Mesenchymal stem cell (in vitro differentiated cells and primary cell): ENCODE data around the gene MTG1.

Source experiments
- DNase-seq: peaks from one replicate; pipeline ENCODE4 v3.0.0-alpha.2; 2013
- H2AFZ ChIP-seq: one replicate; pipeline ENCODE4 v1.6.1; 2013; ENCODE audit warnings: low read depth, mild to moderate bottlenecking, control low read depth, inconsistent platforms, low read length, moderate library complexity
- H2AK5ac ChIP-seq: 2 replicates; pipeline ENCODE4 v1.6.1; 2013; ENCODE audit warnings: low read length, moderate library complexity, mild to moderate bottlenecking, inconsistent platforms; ENCODE audit not compliant: severe bottlenecking
- H2BK120ac ChIP-seq: one replicate; pipeline ENCODE4 v1.6.1; 2013; ENCODE audit warnings: low read depth, mild to moderate bottlenecking, inconsistent platforms, low read length, moderate library complexity
- H2BK12ac ChIP-seq, 2 experiments: one replicate each; pipeline ENCODE4 v1.6.1; 2013; ENCODE audit warnings: inconsistent platforms in 2 of 2, low read length in 2 of 2, mild to moderate bottlenecking in 2 of 2, moderate library complexity in 2 of 2, control low read depth in 1 of 2
- H2BK15ac ChIP-seq: one replicate; pipeline ENCODE4 v1.6.1; 2013; ENCODE audit warnings: mild to moderate bottlenecking, low read depth, inconsistent platforms; ENCODE audit not compliant: poor library complexity, severe bottlenecking
- H2BK5ac ChIP-seq: 2 replicates; pipeline ENCODE4 v1.6.1; 2013; ENCODE audit warnings: low read depth, mild to moderate bottlenecking, low read length, control low read depth, inconsistent platforms; ENCODE audit not compliant: poor library complexity, severe bottlenecking
- H3K14ac ChIP-seq, 2 experiments: one replicate each; pipeline ENCODE4 v1.6.1; 2013; ENCODE audit warnings: inconsistent platforms in 2 of 2, low read length in 2 of 2, control low read depth in 1 of 2, mild to moderate bottlenecking in 1 of 2, moderate library complexity in 1 of 2
- H3K18ac ChIP-seq, 2 experiments: one replicate each; pipeline ENCODE4 v1.6.1; 2013; ENCODE audit warnings: inconsistent platforms in 2 of 2, low read length in 2 of 2, control low read depth in 1 of 2, low read depth in 1 of 2, mild to moderate bottlenecking in 1 of 2
- H3K23ac ChIP-seq, 2 experiments: one replicate each; pipeline ENCODE4 v1.6.1; 2013; ENCODE audit warnings: inconsistent platforms in 2 of 2, low read length in 2 of 2, mild to moderate bottlenecking in 2 of 2, moderate library complexity in 2 of 2, control low read depth in 1 of 2
- H3K27ac ChIP-seq: 2 replicates; pipeline ENCODE4 v1.5.1; 2013; ENCODE audit warnings: mild to moderate bottlenecking, moderate library complexity, low read length, control low read depth, inconsistent platforms; ENCODE audit not compliant: poor library complexity, severe bottlenecking
- H3K27me3 ChIP-seq, 2 experiments: 2 replicates each; pipeline versions ENCODE4 v1.6.1 to v1.7.0; 2013; ENCODE audit warnings: low read length in 2 of 2, mild to moderate bottlenecking in 2 of 2, moderate library complexity in 2 of 2, control low read depth in 1 of 2, inconsistent platforms in 1 of 2; ENCODE audit not compliant: control insufficient read depth in 1 of 2, insufficient read depth in 1 of 2
- H3K36me3 ChIP-seq, 2 experiments: 2 replicates each; pipeline versions ENCODE4 v1.6.1 to v1.7.0; 2013; ENCODE audit warnings: low read length in 2 of 2, control low read depth in 1 of 2, inconsistent platforms in 1 of 2, low read depth in 1 of 2, mild to moderate bottlenecking in 1 of 2; ENCODE audit not compliant: insufficient read depth in 2 of 2, control insufficient read depth in 1 of 2
- H3K4ac ChIP-seq, 2 experiments: one replicate each; pipeline ENCODE4 v1.6.1; 2013; ENCODE audit warnings: inconsistent platforms in 2 of 2, low read length in 2 of 2, mild to moderate bottlenecking in 2 of 2, moderate library complexity in 2 of 2, control low read depth in 1 of 2, low read depth in 1 of 2
- H3K4me1 ChIP-seq: 2 replicates; pipeline ENCODE4 v1.6.1; 2013; ENCODE audit warnings: low read depth, low read length, control low read depth; ENCODE audit not compliant: control insufficient read depth, insufficient read depth
- H3K4me2 ChIP-seq: 2 replicates; pipeline ENCODE4 v1.6.1; 2013; ENCODE audit warnings: low read length, mild to moderate bottlenecking, inconsistent platforms; ENCODE audit not compliant: poor library complexity, severe bottlenecking
- H3K4me3 ChIP-seq, 2 experiments: 2 replicates each; pipeline versions ENCODE4 v1.5.1 to v1.7.0; 2013; ENCODE audit warnings: low read length in 2 of 2, mild to moderate bottlenecking in 2 of 2, control low read depth in 1 of 2, low read depth in 1 of 2; ENCODE audit not compliant: insufficient read depth in 1 of 2
- H3K79me1 ChIP-seq: replicated peaks from 2 replicates; pipeline ENCODE4 v1.6.1; 2013; ENCODE audit warnings: mild to moderate bottlenecking, control low read depth, low read length, inconsistent platforms; ENCODE audit not compliant: poor library complexity, severe bottlenecking
- H3K9ac ChIP-seq: 2 replicates; pipeline ENCODE4 v1.7.0; 2013; ENCODE audit warnings: mild to moderate bottlenecking, low read length, moderate library complexity
- H3K9me3 ChIP-seq: 2 replicates; pipeline ENCODE4 v1.7.0; 2013; ENCODE audit warnings: mild to moderate bottlenecking, low read length; ENCODE audit not compliant: control insufficient read depth
- H4K8ac ChIP-seq: one replicate; pipeline ENCODE4 v1.6.1; 2013; ENCODE audit warnings: inconsistent platforms, mild to moderate bottlenecking, low read length, moderate library complexity
- H4K91ac ChIP-seq: one replicate; pipeline ENCODE4 v1.6.1; 2013; ENCODE audit warnings: mild to moderate bottlenecking, low read length, inconsistent platforms
- WGBS: methylation state at CpG from one replicate; pipeline ENCODE4 v1.1.7; 2013; ENCODE audit warnings: mixed read lengths; 5-methylcytosine and 5-hydroxymethylcytosine counted together

The MTG1 gene

GRCh38 chr10:133357285-133358161 is 36.4 kb upstream of the MTG1 start, which contains the start of gene FUOM:
FUOM (minus strand) TSS chr10:133358019; CDS start chr10:133358007, 12 bp downstream.
- Histone ChIP-seq H2AFZ (peak within 1 kb of the TSS; percentile 62), H3K23ac (peak within 1 kb of the TSS in 1 of 2 experiments; percentile 92), H3K9ac (peak within 1 kb of the TSS; percentile 22), H3K4me1 (peaks cover 21% of the 10 kb centered on the region), H2BK5ac (no peak within 1 kb of the TSS), H3K4ac (peak within 1 kb of the TSS; percentile 63 to 91), H3K36me3 (peaks cover 11 to 38% of the 10 kb centered on the region in 2 experiments), H2BK15ac (peak within 1 kb of the TSS; percentile 31), H3K18ac (peak within 1 kb of the TSS; percentile 82 to 95), H3K27me3 (peaks cover 0 to 14% of the 10 kb centered on the region in 2 experiments), H2BK120ac (peak within 1 kb of the TSS; percentile 76), H3K79me1 (peaks cover 16% of the 10 kb centered on the region), H2BK12ac (no peak within 1 kb of the TSS), H3K9me3 (no peaks in the 10 kb centered on the region), H3K27ac (no peak within 1 kb of the TSS), H2AK5ac (no peak within 1 kb of the TSS), H4K8ac (peak within 1 kb of the TSS; percentile 91), H4K91ac (peak within 1 kb of the TSS; percentile 59), H3K14ac (peak within 1 kb of the TSS in 1 of 2 experiments; percentile 96), H3K4me2 (peak within 1 kb of the TSS; percentile 91), H3K4me3 (peak within 1 kb of the TSS; percentile 68)
- peak; percentile 72 for DNase-seq
- WGBS = 2% methylated on average over 45 of the region's 83 CpGs

GRCh38 chr10:133358162-133358924 is 35.6 kb upstream of the MTG1 start:
- Histone ChIP-seq H3K18ac (no peak overlapping the region), H3K79me1 (peaks cover 16% of the 10 kb centered on the region), H3K4me1 (peaks cover 21% of the 10 kb centered on the region), H3K23ac (no peak overlapping the region), H3K4ac (no peak overlapping the region), H3K27me3 (peaks cover 0 to 9% of the 10 kb centered on the region in 2 experiments), H3K4me2 (no peak overlapping the region), H4K91ac (no peak overlapping the region), H3K9me3 (no peaks in the 10 kb centered on the region), H2BK5ac (no peak overlapping the region), H3K9ac (no peak overlapping the region), H3K36me3 (peaks cover 19 to 45% of the 10 kb centered on the region in 2 experiments), H2AFZ (no peak overlapping the region), H2AK5ac (no peak overlapping the region), H2BK15ac (peak overlapping the region; percentile 31), H3K4me3 (no peak overlapping the region), H3K14ac (no peak overlapping the region), H2BK12ac (no peak overlapping the region), H3K27ac (no peak overlapping the region), H2BK120ac (no peak overlapping the region), H4K8ac (no peak overlapping the region)
- no peak for DNase-seq
- 87% methylated on average over 41 of the region's 41 CpGs for WGBS

- Histone ChIP-seq H2BK15ac (peak overlapping the region; percentile 31), H3K36me3 (peaks cover 22 to 45% of the 10 kb centered on the region in 2 experiments), H2BK120ac (no peak overlapping the region), H3K9me3 (no peaks in the 10 kb centered on the region), H2AFZ (no peak overlapping the region), H3K27ac (no peak overlapping the region), H2BK5ac (no peak overlapping the region), H3K79me1 (peaks cover 16% of the 10 kb centered on the region), H3K4me1 (peaks cover 21% of the 10 kb centered on the region), H3K4ac (no peak overlapping the region), H3K4me3 (no peak overlapping the region), H2BK12ac (no peak overlapping the region), H3K27me3 (peaks cover 0 to 8% of the 10 kb centered on the region in 2 experiments), H4K8ac (no peak overlapping the region), H4K91ac (no peak overlapping the region), H3K14ac (no peak overlapping the region), H3K9ac (no peak overlapping the region), H3K23ac (no peak overlapping the region), H3K4me2 (no peak overlapping the region), H3K18ac (no peak overlapping the region), H2AK5ac (no peak overlapping the region)
- DNase-seq = no peak
- 90% methylated on average over 11 of the region's 11 CpGs for WGBS
Observed at GRCh38 chr10:133358925-133359310, 35.0 kb upstream of the MTG1 start.

GRCh38 chr10:133359554-133359971 is 34.4 kb upstream of the MTG1 start:
- WGBS = 82% methylated on average over 6 of the region's 6 CpGs
- H3K4me2 ChIP-seq = no peak overlapping the region
- peaks cover 21% of the 10 kb centered on the region for H3K4me1 ChIP-seq
- H2AFZ ChIP-seq = no peak overlapping the region
- no peak overlapping the region for H3K14ac ChIP-seq
- no peak overlapping the region for H3K9ac ChIP-seq
- no peak overlapping the region for H2BK15ac ChIP-seq
- no peak overlapping the region for H2BK12ac ChIP-seq
- H3K23ac ChIP-seq = no peak overlapping the region
- no peak for DNase-seq
- no peak overlapping the region for H3K4ac ChIP-seq
- H3K4me3 ChIP-seq = no peak overlapping the region
- no peak overlapping the region for H2AK5ac ChIP-seq
- H4K8ac ChIP-seq = no peak overlapping the region
- H4K91ac ChIP-seq = no peak overlapping the region
- H3K27ac ChIP-seq = no peak overlapping the region
- peaks cover 27 to 42% of the 10 kb centered on the region in 2 experiments for H3K36me3 ChIP-seq
- no peak overlapping the region for H3K18ac ChIP-seq
- no peaks in the 10 kb centered on the region for H3K9me3 ChIP-seq
- no peak overlapping the region for H2BK5ac ChIP-seq
- H3K27me3 ChIP-seq = peaks cover 0 to 8% of the 10 kb centered on the region in 2 experiments
- peaks cover 16% of the 10 kb centered on the region for H3K79me1 ChIP-seq
- H2BK120ac ChIP-seq = no peak overlapping the region
